HCT116 (cell line): ENCODE measurements around the gene KCNA4. TPM values are rescaled to one million over a fixed set of nuclear protein-coding genes. Genes with fewer than 3 reads are reported as not detected.

Source experiments
- ATAC-seq: fragments of 200-7000 bp; cut with Tn5 transposase; 2 replicates; pipeline ENCODE4 v1.9.1; 2020; ENCODE audit warnings: mild to moderate bottlenecking, moderate library complexity
- BruUV-seq: library from RNA; stranded (reverse); fragments of 400-500 nt; replicated peaks from 2 replicates; lab custom pipeline; 2021; lab: Mats Ljungman, UMichigan
- CTCF ChIA-PET: fragments of 300-600 bp; sonication (Branson Sonifier 250); formaldehyde crosslinking; loops from one replicate; lab custom pipeline; 2021; ENCODE audit warnings: antibody characterized with exemption; lab: Charles Lee
- POLR2A ChIA-PET: fragments of 300-600, 350-600 bp; sonication (Branson Sonifier 250); formaldehyde crosslinking; loops from one replicate; lab custom pipeline; 2021; ENCODE audit warnings: antibody characterized with exemption; lab: Charles Lee
- RAD21 ChIA-PET, 2 experiments: fragments of 300-600 bp; sonication (Branson Sonifier 250); formaldehyde crosslinking; loops; one replicate each; lab custom pipeline; 2023; ENCODE audit warnings: low total read pairs in 2 of 2; ENCODE audit not compliant: uncharacterized antibody in 2 of 2, unreplicated experiment in 2 of 2, low non-redundant PET in 1 of 2; lab: Charles Lee
- DNase-seq: peaks from one replicate; pipeline ENCODE4 v3.0.0-alpha.2; 2010; ENCODE audit warnings: low read depth, low spot score
- H2AFZ ChIP-seq: fragments of 200-600 bp; shearing (Covaris generic), sonication (generic); 2 replicates; pipeline ENCODE4 v1.6.1; 2017; ENCODE audit warnings: low read depth, mixed run types, mixed read lengths, antibody characterized with exemption, low read length; ENCODE audit not compliant: poor library complexity, severe bottlenecking
- H3K27ac ChIP-seq: 2 replicates; pipeline ENCODE4 v1.5.1; 2012; ENCODE audit warnings: low read depth, low read length
- H3K27me3 ChIP-seq: fragments of 200-600 bp; sonication (generic); 2 replicates; pipeline ENCODE4 v1.6.1; 2016; ENCODE audit warnings: mixed run types, low read length, mixed read lengths; ENCODE audit not compliant: insufficient read depth
- H3K36me3 ChIP-seq, 2 experiments: fragments of 200-500 bp in 1 of 2; fragments of 200-600 bp in 1 of 2; sonication (Bioruptor generic) in 1 of 2; sonication (generic) in 1 of 2; 2 replicates each; pipeline versions ENCODE4 v1.5.1 to v1.6.1; 2014 to 2016; ENCODE audit warnings: low read length in 2 of 2, inconsistent platforms in 1 of 2, mixed read lengths in 1 of 2, mixed run types in 1 of 2; ENCODE audit not compliant: insufficient read depth in 2 of 2, control insufficient read depth in 1 of 2
- H3K4me1 ChIP-seq, 2 experiments: fragments of 200-600 bp in 1 of 2; sonication (generic) in 1 of 2; 2 replicates each; pipeline versions ENCODE4 v1.5.1 to v1.6.1; 2012 to 2017; ENCODE audit warnings: low read length in 2 of 2, inconsistent platforms in 1 of 2, mild to moderate bottlenecking in 1 of 2, mixed read lengths in 1 of 2, mixed run types in 1 of 2, moderate library complexity in 1 of 2; ENCODE audit not compliant: insufficient read depth in 2 of 2, control insufficient read depth in 1 of 2
- H3K4me2 ChIP-seq: fragments of 200-600 bp; sonication (generic); 2 replicates; pipeline ENCODE4 v1.6.1; 2017; ENCODE audit warnings: mixed run types, low read length, mixed read lengths
- H3K4me3 ChIP-seq, 2 experiments: fragments of 200-600 bp in 1 of 2; sonication (generic) in 1 of 2; replicated peaks in 1 of 2; 2 replicates each; pipeline ENCODE4 v1.5.1; 2011 to 2016; ENCODE audit warnings: low read length in 2 of 2, control low read depth in 1 of 2, low read depth in 1 of 2, mild to moderate bottlenecking in 1 of 2, mixed read lengths in 1 of 2, mixed run types in 1 of 2
- H3K79me2 ChIP-seq: fragments of 200-600 bp; sonication (generic); 2 replicates; pipeline ENCODE4 v1.6.1; 2017; ENCODE audit warnings: mild to moderate bottlenecking, mixed run types, low read length, moderate library complexity, mixed read lengths; ENCODE audit not compliant: insufficient read depth
- H3K9ac ChIP-seq: fragments of 200-600 bp; sonication (generic); 2 replicates; pipeline ENCODE4 v1.6.1; 2016; ENCODE audit warnings: low read length, mixed read lengths
- H3K9me2 ChIP-seq: fragments of 200-600 bp; sonication (generic), shearing (Covaris generic); 2 replicates; pipeline ENCODE4 v1.6.1; 2017; ENCODE audit warnings: mixed run types, mild to moderate bottlenecking, moderate library complexity; ENCODE audit not compliant: insufficient read depth
- H3K9me3 ChIP-seq, 2 experiments: fragments of 200-500 bp in 1 of 2; fragments of 200-600 bp in 1 of 2; sonication (Bioruptor generic) in 1 of 2; sonication (generic) in 1 of 2; 2 replicates each; pipeline ENCODE4 v1.6.1; 2014 to 2017; ENCODE audit warnings: low read length in 2 of 2, mixed read lengths in 2 of 2, inconsistent platforms in 1 of 2, low read depth in 1 of 2, mild to moderate bottlenecking in 1 of 2, mixed run types in 1 of 2, moderate library complexity in 1 of 2; ENCODE audit not compliant: control insufficient read depth in 1 of 2, insufficient read depth in 1 of 2
- H4K20me1 ChIP-seq: fragments of 200-600 bp; sonication (generic), shearing (Covaris generic); 2 replicates; pipeline ENCODE4 v1.6.1; 2017; ENCODE audit warnings: mixed run types, mild to moderate bottlenecking, moderate library complexity; ENCODE audit not compliant: insufficient read depth
- CBX3 ChIP-seq: IDR thresholded peaks from 2 replicates; pipeline ENCODE4 v1.6.1; 2012; ENCODE audit warnings: low read depth
- EGR1 ChIP-seq: IDR thresholded peaks from 2 replicates; pipeline ENCODE4 v1.6.1; 2012; ENCODE audit warnings: low read depth
- ELF1 ChIP-seq: IDR thresholded peaks from 2 replicates; pipeline ENCODE4 v1.6.1; 2012; ENCODE audit warnings: low read depth, borderline replicate concordance
- EZH2 ChIP-seq: fragments of 200-600 bp; sonication (generic); IDR thresholded peaks from 2 replicates; pipeline ENCODE4 v1.6.1; 2017; ENCODE audit warnings: antibody characterized with exemption, mixed run types
- EZH2phosphoT487 ChIP-seq: fragments of 200-600 bp; IDR thresholded peaks from 2 replicates; pipeline ENCODE4 v1.6.1; 2018; ENCODE audit warnings: antibody characterized with exemption, borderline replicate concordance
- FOSL1 ChIP-seq: IDR thresholded peaks from 2 replicates; pipeline ENCODE4 v1.6.1; 2012; ENCODE audit warnings: low read depth
- JUND ChIP-seq: IDR thresholded peaks from 2 replicates; pipeline ENCODE4 v1.6.1; 2012
- POLR2A ChIP-seq: IDR thresholded peaks from 2 replicates; pipeline ENCODE4 v1.7.0; 2011; ENCODE audit warnings: borderline replicate concordance; ENCODE audit not compliant: insufficient read depth, insufficient read length; ENCODE audit errors: extremely low read depth
- POLR2AphosphoS5 ChIP-seq: IDR thresholded peaks from 2 replicates; pipeline ENCODE4 v1.6.1; 2011; ENCODE audit warnings: mild to moderate bottlenecking, low read depth, low read length, moderate library complexity
- REST ChIP-seq: IDR thresholded peaks from 2 replicates; pipeline ENCODE4 v1.6.1; 2012; ENCODE audit warnings: low read depth
- SIN3A ChIP-seq: IDR thresholded peaks from 2 replicates; pipeline ENCODE4 v1.6.1; 2012; ENCODE audit warnings: low read depth
- SP1 ChIP-seq: IDR thresholded peaks from 2 replicates; pipeline ENCODE4 v1.6.1; 2012; ENCODE audit warnings: low read depth
- SRF ChIP-seq: IDR thresholded peaks from 2 replicates; pipeline ENCODE4 v1.6.1; 2012; ENCODE audit warnings: low read depth
- TCF7L2 ChIP-seq: IDR thresholded peaks from 2 replicates; pipeline ENCODE4 v1.7.0; 2011; ENCODE audit warnings: borderline replicate concordance, inconsistent platforms; ENCODE audit not compliant: insufficient read depth, insufficient read length; ENCODE audit errors: extremely low read depth
- YY1 ChIP-seq: IDR thresholded peaks from 2 replicates; pipeline ENCODE4 v1.6.1; 2011; ENCODE audit warnings: low read length, low read depth, moderate library complexity, mild to moderate bottlenecking; ENCODE audit not compliant: insufficient replicate concordance; ENCODE audit errors: extremely low read depth
- ZFX ChIP-seq: fragments of 450-650 bp; IDR thresholded peaks from 2 replicates; pipeline ENCODE4 v1.6.1; 2017
- ZNF274 ChIP-seq: fragments of 200-500 bp; sonication (Bioruptor generic); IDR thresholded peaks from 2 replicates; pipeline ENCODE4 v1.6.1; 2014; ENCODE audit warnings: mild to moderate bottlenecking, low read depth, low read length, inconsistent platforms
- intact Hi-C: fragments of 100-400 bp; cut with micrococcal nuclease; formaldehyde crosslinking; loops from 2 replicates; pipeline ENCODE4 v1.10.0; 2022
- total RNA-seq: library from RNA; stranded (reverse); gene quantifications from one replicate; pipeline ENCODE4 v1.2.1, GENCODE V29; 2021; ENCODE audit not compliant: unreplicated experiment
- TF ChIP-seq, protein P1 (sequence below): IDR thresholded peaks from 2 replicates; pipeline ENCODE4 v1.6.1; 2012
- TF ChIP-seq, protein P2 (sequence below): IDR thresholded peaks from 2 replicates; pipeline ENCODE4 v1.6.1; 2011; ENCODE audit warnings: mild to moderate bottlenecking, low read length, moderate library complexity; ENCODE audit not compliant: insufficient replicate concordance; ENCODE audit errors: extremely low read depth

The KCNA4 gene
- total RNA-seq, 1 experiment from 2014 or later: not detected

GRCh38 chr11:30018495-30018894, 1.7 kb upstream of the KCNA4 start:
- POLR2A ChIA-PET: no interaction called here

More at GRCh38 chr11:30018495-30018894, 1.7 kb upstream of the KCNA4 start:
- no TSS peak for BruUV-seq
- Histone ChIP-seq H3K79me2 (no peaks in the 10 kb centered on the region), H3K4me1 (no peaks in the 10 kb centered on the region), H3K27ac (no peak overlapping the region), H3K4me3 (no peak overlapping the region), H3K9ac (no peak overlapping the region), H3K27me3 (no peaks in the 10 kb centered on the region), H3K9me3 (peaks cover 0 to 10% of the 10 kb centered on the region in 2 experiments; a peak in 1 of 4 replicates), H4K20me1 (no peaks in the 10 kb centered on the region), H3K4me2 (no peak overlapping the region), H2AFZ (no peak overlapping the region), H3K9me2 (no peaks in the 10 kb centered on the region), H3K36me3 (no peaks in the 10 kb centered on the region)
- DNase-seq: no peak
- CTCF ChIA-PET: no interaction called here
- no peak for ATAC-seq
- RAD21 ChIA-PET: no interaction called here
- intact Hi-C loops: no loop called here
- TF ChIP-seq ZNF274 (no peak), EZH2phosphoT487 (no peak), REST (no peak), YY1 (no peak), SP1 (no peak), EZH2 (no peak), JUND (no peak), POLR2A (no peak), SRF (no peak), ELF1 (no peak), FOSL1 (no peak), POLR2AphosphoS5 (no peak), SIN3A (no peak), ZFX (no peak), EGR1 (no peak), CBX3 (no peak), TCF7L2 (no peak)
- TF ChIP-seq, protein P1, sequence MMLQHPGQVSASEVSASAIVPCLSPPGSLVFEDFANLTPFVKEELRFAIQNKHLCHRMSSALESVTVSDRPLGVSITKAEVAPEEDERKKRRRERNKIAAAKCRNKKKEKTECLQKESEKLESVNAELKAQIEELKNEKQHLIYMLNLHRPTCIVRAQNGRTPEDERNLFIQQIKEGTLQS: no peak
- TF ChIP-seq, protein P2, sequence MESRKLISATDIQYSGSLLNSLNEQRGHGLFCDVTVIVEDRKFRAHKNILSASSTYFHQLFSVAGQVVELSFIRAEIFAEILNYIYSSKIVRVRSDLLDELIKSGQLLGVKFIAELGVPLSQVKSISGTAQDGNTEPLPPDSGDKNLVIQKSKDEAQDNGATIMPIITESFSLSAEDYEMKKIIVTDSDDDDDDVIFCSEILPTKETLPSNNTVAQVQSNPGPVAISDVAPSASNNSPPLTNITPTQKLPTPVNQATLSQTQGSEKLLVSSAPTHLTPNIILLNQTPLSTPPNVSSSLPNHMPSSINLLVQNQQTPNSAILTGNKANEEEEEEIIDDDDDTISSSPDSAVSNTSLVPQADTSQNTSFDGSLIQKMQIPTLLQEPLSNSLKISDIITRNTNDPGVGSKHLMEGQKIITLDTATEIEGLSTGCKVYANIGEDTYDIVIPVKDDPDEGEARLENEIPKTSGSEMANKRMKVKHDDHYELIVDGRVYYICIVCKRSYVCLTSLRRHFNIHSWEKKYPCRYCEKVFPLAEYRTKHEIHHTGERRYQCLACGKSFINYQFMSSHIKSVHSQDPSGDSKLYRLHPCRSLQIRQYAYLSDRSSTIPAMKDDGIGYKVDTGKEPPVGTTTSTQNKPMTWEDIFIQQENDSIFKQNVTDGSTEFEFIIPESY: no peak
